ENCODE measurements around the gene LSR. TPM values are rescaled to one million over a fixed set of nuclear protein-coding genes. Genes with fewer than 3 reads are reported as not detected.
A peak's percentile ranks its signal among the peaks of the same experiment; 100 is the strongest.

LSR gene
- total and polyA plus RNA-seq, 12 donors, result 8.2 to 106 (median 58.7) TPM

DNA sequence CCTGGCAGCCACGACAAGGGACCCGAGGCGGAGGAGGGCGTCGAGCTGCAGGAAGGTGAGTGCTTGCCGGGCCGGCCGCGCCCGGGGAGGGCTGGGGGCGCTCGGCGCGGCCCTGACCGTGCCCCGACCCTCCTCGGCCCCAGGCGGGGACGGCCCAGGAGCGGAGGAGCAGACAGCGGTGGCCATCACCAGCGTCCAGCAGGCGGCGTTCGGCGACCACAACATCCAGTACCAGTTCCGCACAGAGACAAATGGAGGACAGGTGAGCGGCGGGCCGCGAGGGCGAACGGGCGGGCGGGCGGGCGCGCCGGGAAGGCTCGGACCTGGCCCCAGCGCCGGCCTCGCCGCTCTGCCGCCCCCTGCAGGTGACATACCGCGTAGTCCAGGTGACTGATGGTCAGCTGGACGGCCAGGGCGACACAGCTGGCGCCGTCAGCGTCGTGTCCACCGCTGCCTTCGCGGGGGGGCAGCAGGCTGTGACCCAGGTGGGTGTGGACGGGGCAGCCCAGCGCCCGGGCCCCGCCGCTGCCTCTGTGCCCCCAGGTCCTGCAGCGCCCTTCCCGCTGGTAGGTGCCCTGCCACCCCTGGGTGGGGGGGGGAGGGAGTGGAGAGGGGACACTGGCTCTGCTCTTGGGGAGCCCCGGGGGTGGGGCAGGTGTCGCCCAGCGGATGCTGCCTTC is 20.8 kb downstream of the LSR start:
- Histone ChIP-seq H3K27ac (peak overlapping the region in 4 of 5 donors; percentile 61 to 99 (median 84)), H3K27me3 (no peaks in the 10 kb centered on the region), H3K36me3 (replicated peaks in 1 of 2) (peaks cover 0 to 44% of the 10 kb centered on the region in 2 donors), H3K4me3 (peak overlapping the region in 1 of 4 donors; percentile 81), H3K9me3 (replicated peaks in 1 of 3) (no peaks in the 10 kb centered on the region), H3K4me1 (replicated peaks in 1 of 2) (peaks cover 14 to 36% of the 10 kb centered on the region in 2 donors)
- intact Hi-C loops (cut with DNase I), result loop anchor here in 1 of 2 donors (5.0 to 10.0 kb wide), 2 partner anchors 127 to 195 kb away; partner anchors contain the start of gene FXYD7
- peak; percentile 89 to 95 (median 91) for DNase-seq
- 3 to 42% (median 12%) methylated on average over 3 to 66 of the region's 66 CpGs for whole genome bisulfite sequencing, 4 donors
- TF ChIP-seq, protein P1, sequence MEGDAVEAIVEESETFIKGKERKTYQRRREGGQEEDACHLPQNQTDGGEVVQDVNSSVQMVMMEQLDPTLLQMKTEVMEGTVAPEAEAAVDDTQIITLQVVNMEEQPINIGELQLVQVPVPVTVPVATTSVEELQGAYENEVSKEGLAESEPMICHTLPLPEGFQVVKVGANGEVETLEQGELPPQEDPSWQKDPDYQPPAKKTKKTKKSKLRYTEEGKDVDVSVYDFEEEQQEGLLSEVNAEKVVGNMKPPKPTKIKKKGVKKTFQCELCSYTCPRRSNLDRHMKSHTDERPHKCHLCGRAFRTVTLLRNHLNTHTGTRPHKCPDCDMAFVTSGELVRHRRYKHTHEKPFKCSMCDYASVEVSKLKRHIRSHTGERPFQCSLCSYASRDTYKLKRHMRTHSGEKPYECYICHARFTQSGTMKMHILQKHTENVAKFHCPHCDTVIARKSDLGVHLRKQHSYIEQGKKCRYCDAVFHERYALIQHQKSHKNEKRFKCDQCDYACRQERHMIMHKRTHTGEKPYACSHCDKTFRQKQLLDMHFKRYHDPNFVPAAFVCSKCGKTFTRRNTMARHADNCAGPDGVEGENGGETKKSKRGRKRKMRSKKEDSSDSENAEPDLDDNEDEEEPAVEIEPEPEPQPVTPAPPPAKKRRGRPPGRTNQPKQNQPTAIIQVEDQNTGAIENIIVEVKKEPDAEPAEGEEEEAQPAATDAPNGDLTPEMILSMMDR (IDR thresholded peaks at IDR 0.05), result peak in 5 of 6 experiments; percentile 25 to 86 (median 75)
- TF ChIP-seq POLR2A (IDR thresholded peaks at IDR 0.05), result peak in 1 of 2 donors; percentile 38

GRCh38 chr19:35270381-35270811 is 21.6 kb downstream of the LSR start:
- DNase-seq, result peak in 1 of 7 donors; percentile 48
- intact Hi-C loops (cut with DNase I), result loop anchor here in 1 of 2 donors (10.0 kb wide), 1 partner anchor 194 kb away; no protein-coding TSS in a partner anchor
- no peaks in the 10 kb centered on the region for H3K27me3 ChIP-seq
- peak overlapping the region in 1 of 5 donors; percentile 94 for H3K27ac ChIP-seq
- no peak for TF ChIP-seq POLR2A (IDR thresholded peaks at IDR 0.05)
- TF ChIP-seq, protein P1 (IDR thresholded peaks at IDR 0.05), result no peak
- H3K36me3 ChIP-seq (replicated peaks in 1 of 2), result peaks cover 0 to 51% of the 10 kb centered on the region in 2 donors
- H3K4me1 ChIP-seq (replicated peaks in 1 of 2), result peaks cover 10 to 28% of the 10 kb centered on the region in 2 donors
- no peaks in the 10 kb centered on the region for H3K9me3 ChIP-seq (replicated peaks in 1 of 3)
- H3K4me3 ChIP-seq, result peak overlapping the region in 1 of 4 donors; percentile 81
- WGBS, 4 donors, result 87 to 89% (median 89%) methylated on average over 16 of the region's 16 CpGs

DNA sequence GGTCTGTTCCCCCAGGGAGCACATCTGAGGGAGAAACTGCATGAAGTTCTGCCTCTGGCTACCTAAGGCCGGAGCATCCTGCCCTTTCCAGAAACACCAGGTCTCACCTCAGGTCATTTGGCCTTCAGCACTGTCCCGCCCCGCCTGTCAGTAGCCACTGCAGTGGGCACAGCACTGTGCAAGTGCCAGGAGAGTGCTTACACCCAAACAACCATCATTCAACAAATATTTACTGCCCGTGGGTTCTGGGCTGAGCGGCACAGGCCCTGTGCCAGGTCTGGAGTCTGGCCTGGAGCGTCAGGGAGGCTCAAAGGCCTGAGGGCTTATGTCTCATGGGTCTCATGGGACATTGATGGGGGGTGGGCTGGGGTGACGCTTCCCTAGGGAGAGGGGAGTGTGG is 22.7 kb downstream of the LSR start:
- peaks cover 0 to 62% of the 10 kb centered on the region in 2 donors for H3K36me3 ChIP-seq (replicated peaks in 1 of 2)
- peaks cover 3 to 17% of the 10 kb centered on the region in 2 donors for H3K4me1 ChIP-seq (replicated peaks in 1 of 2)
- intact Hi-C loops (cut with DNase I), result loop anchor here in 1 of 2 donors (10.0 kb wide), 1 partner anchor 193 kb away; no protein-coding TSS in a partner anchor

More for the DNA sequence above, 22.7 kb downstream of the LSR start:
- no peak for TF ChIP-seq POLR2A (IDR thresholded peaks at IDR 0.05)
- TF ChIP-seq, protein P1 (IDR thresholded peaks at IDR 0.05), result no peak
- Histone ChIP-seq H3K9me3 (replicated peaks in 1 of 3) (no peaks in the 10 kb centered on the region), H3K4me3 (no peak overlapping the region), H3K27ac (no peak overlapping the region), H3K27me3 (no peaks in the 10 kb centered on the region)
- 85 to 93% (median 86%) methylated on average over 4 to 7 of the region's 7 CpGs for WGBS, 4 donors
- DNase-seq, result no peak
